DND-41 (cell line): ENCODE measurements around the gene MCCC1.

Experiments
- ATAC-seq: fragments of 200-7000 bp; cut with Tn5 transposase; 3 replicates; pipeline ENCODE4 v1.9.1; 2021; ENCODE audit warnings: low read depth; ENCODE audit not compliant: insufficient read depth
- DNase-seq: peaks from one replicate; pipeline ENCODE4 v3.0.0-alpha.2; 2020
- H2AFZ ChIP-seq: 2 replicates; pipeline ENCODE4 v1.6.0; 2012; ENCODE audit warnings: low read depth, low read length
- H3K27ac ChIP-seq: 2 replicates; pipeline ENCODE4 v1.5.1; 2012; ENCODE audit warnings: low read length, inconsistent platforms
- H3K27me3 ChIP-seq: fragments of 200-600 bp; sonication (generic); 2 replicates; pipeline ENCODE4 v1.6.0; 2012; ENCODE audit warnings: low read length, mild to moderate bottlenecking, inconsistent platforms; ENCODE audit not compliant: insufficient read depth, poor library complexity
- H3K36me3 ChIP-seq: 2 replicates; pipeline ENCODE4 v1.5.1; 2012; ENCODE audit warnings: low read length, inconsistent platforms; ENCODE audit not compliant: insufficient read depth
- H3K4me1 ChIP-seq: 2 replicates; pipeline ENCODE4 v1.5.1; 2012; ENCODE audit warnings: mild to moderate bottlenecking, low read length; ENCODE audit not compliant: insufficient read depth
- H3K4me2 ChIP-seq: 2 replicates; pipeline ENCODE4 v1.6.0; 2012; ENCODE audit warnings: mild to moderate bottlenecking, moderate library complexity, low read length, inconsistent platforms; ENCODE audit not compliant: insufficient read depth
- H3K4me3 ChIP-seq, 2 experiments: fragments of 200-600 bp in 1 of 2; shearing (Covaris generic) in 1 of 2; 2 replicates each; pipeline ENCODE4 v1.5.1; 2012 to 2016; ENCODE audit warnings: inconsistent platforms in 2 of 2, low read length in 2 of 2, mild to moderate bottlenecking in 2 of 2, low read depth in 1 of 2, moderate library complexity in 1 of 2
- H3K79me2 ChIP-seq: 2 replicates; pipeline ENCODE4 v1.6.0; 2012; ENCODE audit warnings: low read length, inconsistent platforms; ENCODE audit not compliant: insufficient read depth
- H3K9ac ChIP-seq: 2 replicates; pipeline ENCODE4 v1.6.0; 2012; ENCODE audit warnings: low read depth, mild to moderate bottlenecking, inconsistent platforms, low read length, moderate library complexity
- H3K9me3 ChIP-seq: 2 replicates; pipeline ENCODE4 v1.5.1; 2012; ENCODE audit warnings: low read length, moderate library complexity, mild to moderate bottlenecking, inconsistent platforms; ENCODE audit not compliant: insufficient read depth, severe bottlenecking
- H4K20me1 ChIP-seq: 2 replicates; pipeline ENCODE4 v1.6.0; 2012; ENCODE audit warnings: low read length; ENCODE audit not compliant: insufficient read depth
- CTCF ChIP-seq: IDR thresholded peaks from 2 replicates; pipeline ENCODE4 v1.5.1; 2012; ENCODE audit warnings: borderline replicate concordance, low read length, moderate library complexity, mild to moderate bottlenecking; ENCODE audit not compliant: poor library complexity, severe bottlenecking; ENCODE audit errors: extremely low read depth
- EZH2 ChIP-seq: IDR thresholded peaks from 3 replicates; pipeline ENCODE4 v1.6.1; 2012; ENCODE audit warnings: borderline replicate concordance, low read depth, mild to moderate bottlenecking, moderate library complexity, low read length, inconsistent platforms; ENCODE audit not compliant: severe bottlenecking

The MCCC1 gene

GRCh38 chr3:183031826-183032225 lies 67.5 kb downstream of the MCCC1 start:
- H3K27me3 ChIP-seq, result no peaks in the 10 kb centered on the region
- TF ChIP-seq CTCF (no peak), EZH2 (no peak)
- no peak overlapping the region for H3K27ac ChIP-seq
- H3K36me3 ChIP-seq, result peaks cover 58% of the 10 kb centered on the region
- H3K4me2 ChIP-seq, result no peak overlapping the region
- no peak overlapping the region for H3K9ac ChIP-seq
- no peaks in the 10 kb centered on the region for H3K4me1 ChIP-seq
- no peak overlapping the region for H3K4me3 ChIP-seq
- peaks cover 3% of the 10 kb centered on the region for H3K9me3 ChIP-seq
- H2AFZ ChIP-seq, result no peak overlapping the region
- H3K79me2 ChIP-seq, result no peaks in the 10 kb centered on the region
- ATAC-seq, result no peak
- no peaks in the 10 kb centered on the region for H4K20me1 ChIP-seq
- DNase-seq, result no peak

- Histone ChIP-seq H3K27me3 (no peaks in the 10 kb centered on the region), H3K4me3 (no peak overlapping the region), H3K36me3 (peaks cover 47% of the 10 kb centered on the region), H3K27ac (no peak overlapping the region), H3K9me3 (peaks cover 3% of the 10 kb centered on the region), H3K9ac (no peak overlapping the region), H3K79me2 (no peaks in the 10 kb centered on the region), H3K4me1 (no peaks in the 10 kb centered on the region), H3K4me2 (no peak overlapping the region), H4K20me1 (no peaks in the 10 kb centered on the region), H2AFZ (no peak overlapping the region)
- no peak for ATAC-seq
- no peak for DNase-seq
- TF ChIP-seq CTCF, result no peak
- no peak for TF ChIP-seq EZH2
These were observed 70.9 kb downstream of the MCCC1 start for GRCh38 chr3:183028416-183028815.

- Histone ChIP-seq H2AFZ (no peak overlapping the region), H3K9ac (no peak overlapping the region), H3K9me3 (peaks cover 3% of the 10 kb centered on the region), H3K4me1 (no peaks in the 10 kb centered on the region), H3K79me2 (no peaks in the 10 kb centered on the region), H4K20me1 (no peaks in the 10 kb centered on the region), H3K4me3 (no peak overlapping the region), H3K27ac (no peak overlapping the region), H3K36me3 (peaks cover 38% of the 10 kb centered on the region), H3K4me2 (no peak overlapping the region), H3K27me3 (no peaks in the 10 kb centered on the region)
- DNase-seq (no peak), ATAC-seq (no peak)
- TF ChIP-seq CTCF (no peak), EZH2 (no peak)
These were observed 72.0 kb downstream of the MCCC1 start for GRCh38 chr3:183027276-183027675.
